SK-N-DZ (cell line): ENCODE data around the gene ITGAE.
"Not testable (repeated sequence)": the region's sequence is repeated elsewhere in the genome, so short reads cannot be mapped to it uniquely, and the experiment has no call there.

Experiments used
- DNase-seq: peaks from one replicate; pipeline ENCODE4 v3.0.0-alpha.2; 2015; ENCODE audit warnings: low spot score

Gene ITGAE

GRCh38 chr17:3796110-3796821 lies 4.7 kb downstream of the ITGAE start:
- DNase-seq: no peak

DNA sequence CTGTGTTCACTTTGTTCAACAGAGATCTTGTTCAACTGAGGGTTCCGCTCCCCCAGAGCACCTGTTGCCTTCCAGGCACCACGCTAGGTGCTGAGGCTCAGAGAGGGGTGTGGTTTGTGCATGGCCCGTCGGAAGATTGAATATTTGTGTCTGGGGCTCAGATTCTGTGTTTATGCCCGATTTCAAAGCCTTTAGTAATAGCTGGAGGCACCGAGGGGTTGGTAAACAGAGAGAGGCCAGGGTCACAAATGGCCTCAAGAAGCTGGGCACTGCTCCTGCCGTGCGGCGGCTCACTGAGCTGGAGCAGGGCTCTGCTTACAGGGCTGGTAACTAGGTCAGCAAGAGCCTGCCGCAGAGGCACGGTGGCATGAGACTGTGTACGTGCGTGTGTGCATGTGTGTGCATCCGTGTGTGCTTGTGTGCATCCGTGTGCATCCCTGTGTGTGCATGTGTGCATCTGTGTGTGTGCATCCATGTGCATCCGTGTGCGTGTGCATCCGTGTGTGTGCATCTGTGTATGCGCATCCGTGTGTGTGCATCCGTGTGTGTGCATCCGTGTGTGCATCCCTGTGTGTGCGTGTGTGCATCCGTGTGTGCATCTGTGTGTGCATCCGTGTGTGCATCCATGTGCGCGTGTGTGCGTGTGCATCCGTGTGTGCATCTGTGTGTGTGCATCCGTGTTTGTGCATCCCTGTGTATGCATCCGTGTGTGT lies 5.4 kb downstream of the ITGAE start:
- DNase-seq: no peak

- DNase-seq: no peak
These were observed 6.2 kb downstream of the ITGAE start for GRCh38 chr17:3794557-3795389.

- DNase-seq: not testable (repeated sequence)
These were observed 6.8 kb downstream of the ITGAE start for GRCh38 chr17:3794152-3794551.

DNA sequence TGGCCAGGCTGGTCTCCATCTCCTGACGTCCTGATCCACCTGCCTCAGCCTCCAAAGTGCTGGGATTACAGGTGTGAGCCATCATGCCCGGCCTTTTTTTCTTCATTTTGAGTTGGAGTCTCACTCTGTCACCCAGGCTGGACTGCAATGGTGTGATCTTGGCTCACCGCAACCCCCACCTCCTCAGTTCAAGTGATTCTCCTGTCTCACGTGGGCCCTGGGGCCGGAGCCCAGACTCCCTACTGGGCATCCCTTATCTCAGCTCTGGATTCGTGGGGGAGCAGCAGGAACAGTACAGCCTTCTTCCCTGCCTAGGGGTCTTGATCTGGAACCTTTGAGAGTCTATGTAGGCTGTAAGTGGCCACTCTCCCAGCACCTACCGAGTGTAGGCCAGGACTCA lies 7.7 kb downstream of the ITGAE start:
- DNase-seq: not testable (repeated sequence)

DNA sequence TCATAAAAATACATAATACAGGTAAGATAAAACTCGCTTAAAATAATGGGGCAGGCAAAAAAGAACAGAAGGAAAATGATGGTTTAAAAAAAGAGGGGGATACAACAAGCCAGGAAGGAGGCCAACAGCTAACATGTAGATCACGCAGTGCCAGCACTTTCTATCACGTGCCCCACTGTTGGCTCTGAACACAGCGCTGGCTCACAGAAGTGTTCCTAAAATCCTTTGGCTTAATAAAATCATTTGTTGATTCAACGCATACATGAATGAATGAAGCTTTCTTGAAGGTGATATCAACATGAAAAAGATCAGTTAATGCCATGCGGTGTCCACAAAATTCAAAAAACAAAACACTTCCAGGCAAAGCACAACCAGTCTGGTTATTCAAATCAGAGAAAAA lies 8.5 kb downstream of the ITGAE start:
- no peak for DNase-seq

DNA sequence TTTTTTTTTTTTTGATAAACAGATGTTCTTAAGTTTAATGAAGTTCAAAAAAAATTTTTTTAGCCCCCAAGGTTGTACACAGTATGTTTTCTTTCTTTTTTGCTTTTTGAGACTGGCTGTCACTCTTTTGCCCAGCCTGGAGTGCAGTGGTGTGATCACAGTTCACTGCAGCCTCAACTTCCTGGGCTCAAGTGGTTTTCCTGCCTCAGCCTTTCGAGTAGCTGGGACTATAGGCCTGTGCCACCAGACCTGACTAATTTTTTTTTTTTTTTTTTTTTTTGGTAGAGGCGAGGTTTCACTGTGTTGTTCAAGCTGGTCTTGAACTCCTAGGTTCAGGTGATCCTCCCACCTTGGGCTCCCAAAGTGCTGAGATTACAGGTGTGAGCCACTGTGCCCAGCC lies 12.8 kb downstream of the ITGAE start:
- DNase-seq: no peak

DNA sequence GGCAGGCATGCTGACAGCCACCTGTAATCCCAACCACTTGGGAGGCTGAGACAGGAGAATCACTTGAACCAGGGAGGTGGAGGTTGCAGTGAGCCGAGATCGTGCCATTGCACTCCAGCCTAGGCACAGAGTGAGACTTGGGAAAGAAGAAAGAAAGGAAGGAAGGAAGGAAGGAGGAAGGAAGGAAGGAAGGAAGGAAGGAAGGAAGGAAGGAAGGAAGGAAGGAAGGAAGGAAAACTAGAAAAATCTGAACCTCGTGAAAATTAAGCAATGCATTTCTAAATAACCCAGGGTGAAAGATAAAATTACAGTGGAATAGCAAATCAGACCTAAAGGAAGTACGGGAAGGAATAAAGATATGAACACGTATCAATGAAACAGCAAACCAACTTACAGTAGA lies 15.7 kb downstream of the ITGAE start:
- DNase-seq: not testable (repeated sequence)

- no peak for DNase-seq
These were observed 18.2 kb downstream of the ITGAE start for GRCh38 chr17:3782751-3783150.

- DNase-seq: no peak
These were observed 20.0 kb downstream of the ITGAE start for GRCh38 chr17:3780986-3781385.

- DNase-seq: no peak
These were observed 23.4 kb downstream of the ITGAE start for GRCh38 chr17:3777366-3778120.

DNA sequence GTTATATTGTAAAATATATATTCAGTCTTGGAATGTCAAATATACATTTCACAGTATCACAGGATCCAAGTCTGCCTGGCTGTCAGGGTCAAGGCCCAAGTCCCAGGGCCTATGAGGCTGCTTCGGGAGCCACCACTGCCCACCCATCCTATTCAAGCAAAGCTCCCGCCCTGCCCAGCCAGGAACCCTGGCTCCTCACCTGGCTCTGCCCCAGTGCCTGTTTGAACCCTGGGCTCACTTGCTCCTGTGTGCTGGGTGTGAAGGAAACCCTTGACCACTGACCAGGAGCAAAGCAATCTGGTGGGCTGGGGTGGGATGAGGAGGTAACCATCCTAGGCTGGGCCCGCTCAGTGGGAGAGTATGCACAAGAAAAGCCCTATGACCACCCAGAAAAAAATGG lies 27.0 kb downstream of the ITGAE start:
- no peak for DNase-seq

DNA sequence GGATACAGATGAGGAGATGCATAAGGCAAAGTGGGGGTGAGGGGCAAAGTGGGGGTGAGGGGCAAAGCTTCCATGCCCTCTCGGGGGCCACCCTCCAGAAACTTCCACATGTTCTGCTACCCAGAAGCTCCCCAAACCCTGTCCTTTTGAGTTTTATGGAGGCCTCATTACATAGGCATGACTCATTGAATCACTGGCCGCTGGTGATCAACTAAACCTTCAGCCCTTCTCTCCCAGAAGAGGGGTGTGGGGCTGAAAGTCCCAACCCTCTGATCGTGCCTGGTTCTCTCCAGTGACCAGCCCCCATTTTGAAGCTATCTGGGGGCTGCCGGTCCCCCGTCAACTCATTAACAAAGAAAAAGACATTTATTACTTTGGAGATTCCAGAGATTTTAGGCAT lies 27.5 kb downstream of the ITGAE start:
- DNase-seq: no peak

DNA sequence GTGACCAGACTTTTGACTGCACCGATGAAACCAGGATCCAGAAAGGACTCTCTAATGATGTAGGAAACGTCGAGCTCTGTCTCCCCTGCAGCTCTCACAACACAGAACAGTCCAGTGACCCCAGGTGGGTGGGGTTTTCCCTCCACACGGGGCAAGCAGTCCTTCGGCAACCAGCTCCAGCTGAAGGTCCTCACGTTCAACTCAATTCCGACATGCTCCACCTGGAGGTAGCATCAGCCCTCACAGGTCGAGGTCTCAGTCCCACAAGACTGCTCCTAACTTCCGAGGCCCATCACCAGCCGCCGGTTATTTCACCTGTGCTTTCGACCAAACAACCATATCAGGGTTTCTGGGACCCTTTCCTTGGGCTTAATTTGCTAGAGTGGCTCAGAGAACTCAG lies 28.2 kb downstream of the ITGAE start:
- DNase-seq: no peak

DNA sequence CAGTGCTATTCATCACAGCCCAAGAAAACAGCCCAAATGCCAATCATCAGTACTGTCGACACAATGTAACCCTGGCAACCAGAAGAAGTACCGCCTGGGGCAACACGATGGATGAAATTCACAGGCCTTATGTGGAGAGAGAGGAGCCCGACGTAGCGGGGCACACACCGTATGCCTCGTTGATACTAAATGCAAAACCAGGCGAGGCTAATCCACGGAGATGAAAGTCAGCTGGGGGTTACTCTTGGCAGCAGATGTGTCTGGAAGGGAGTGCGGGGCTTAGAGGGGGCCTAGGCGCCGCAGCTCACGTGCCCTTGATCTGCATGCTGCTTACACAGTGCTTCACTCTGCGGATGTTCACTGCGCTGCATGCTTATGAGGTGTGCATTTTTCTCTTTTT lies 29.8 kb downstream of the ITGAE start:
- DNase-seq: no peak

DNA sequence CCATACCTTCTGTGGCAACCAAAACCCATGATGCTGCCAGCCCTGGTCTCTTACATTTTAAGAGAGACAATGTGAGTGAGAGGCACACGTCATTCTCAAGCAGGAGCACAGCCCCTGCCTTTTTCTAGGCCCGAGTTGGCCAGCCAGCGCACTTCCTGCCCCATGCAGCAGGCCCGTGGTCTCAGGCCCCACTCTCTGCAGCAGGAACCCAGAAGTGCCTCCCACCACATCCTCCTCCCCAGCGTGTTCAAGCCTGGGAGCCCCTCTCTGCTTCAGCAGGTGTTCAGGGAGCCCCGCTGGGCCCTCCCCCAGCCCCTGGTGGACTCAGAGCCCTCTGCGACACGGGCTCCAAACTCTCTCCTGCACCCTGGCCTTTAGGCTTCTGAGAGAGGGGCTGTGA lies 30.5 kb downstream of the ITGAE start:
- DNase-seq: no peak

DNA sequence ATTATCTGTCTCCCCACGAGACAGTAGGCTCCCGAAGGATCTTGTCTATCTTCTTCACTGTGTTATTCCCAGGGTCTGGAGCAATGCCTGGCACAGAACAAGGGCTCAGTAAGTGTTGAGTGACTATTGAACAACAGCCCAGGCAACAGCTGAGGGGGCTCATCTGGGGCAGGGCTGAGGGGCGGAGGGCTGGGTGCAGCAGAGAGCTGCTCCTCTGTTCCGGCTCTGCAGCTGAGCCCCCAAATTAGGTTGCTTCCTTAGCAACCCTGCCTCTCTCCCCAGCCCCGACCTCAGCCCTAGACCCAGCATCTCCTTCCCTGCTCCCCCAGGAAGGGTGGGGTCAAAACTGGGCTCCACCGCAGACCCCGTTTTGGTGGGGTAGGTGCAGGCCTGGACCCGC lies 32.2 kb downstream of the ITGAE start:
- DNase-seq: no peak

GRCh38 chr17:3768341-3768740 lies 32.6 kb downstream of the ITGAE start:
- no peak for DNase-seq

DNA sequence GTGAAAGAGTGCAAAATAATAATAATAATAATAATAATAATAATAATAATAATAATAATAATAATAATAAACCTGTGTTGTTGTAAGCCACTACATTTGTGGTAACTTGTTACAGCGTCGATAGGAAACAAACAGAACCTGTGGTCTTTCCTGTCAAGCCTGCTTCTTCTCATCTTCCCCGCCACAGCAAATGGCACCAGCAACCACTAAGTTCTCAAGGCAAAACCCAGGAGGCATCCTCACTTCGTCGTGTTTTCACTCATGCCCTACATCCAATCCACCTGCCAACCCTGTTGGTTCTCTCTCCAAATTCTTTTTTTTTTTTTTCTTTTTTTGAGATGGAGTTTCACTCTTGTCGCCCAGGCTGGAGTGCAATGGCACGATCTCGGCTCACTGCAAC lies 34.2 kb downstream of the ITGAE start:
- DNase-seq: no peak

DNA sequence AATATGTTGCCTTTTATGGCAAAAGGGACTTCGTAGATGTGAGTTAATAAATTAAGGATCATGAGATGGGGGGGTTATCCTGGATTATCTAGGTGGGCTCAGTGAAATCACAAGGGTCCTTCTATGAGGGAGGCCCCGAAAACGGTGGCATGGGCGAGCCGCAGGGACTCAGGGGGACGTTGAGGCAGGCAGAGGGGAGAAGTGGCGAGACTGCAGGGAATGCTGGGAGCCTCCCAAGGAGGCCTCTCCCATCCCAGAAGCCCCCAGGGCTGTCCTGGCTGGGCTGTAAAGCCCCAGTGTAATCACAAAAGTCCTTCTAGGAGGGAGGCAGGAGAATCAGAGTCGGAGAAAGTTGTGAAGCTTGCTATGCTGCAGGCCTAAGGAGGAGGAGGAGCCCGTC lies 35.0 kb downstream of the ITGAE start:
- DNase-seq: no peak

GRCh38 chr17:3763777-3764170 lies 37.2 kb downstream of the ITGAE start:
- DNase-seq: no peak
